GM19351 (cell line): ENCODE results near the gene PPP1R7.

ENCODE experiments used
- ATAC-seq: cut with Tn5 transposase; IDR thresholded peaks from one replicate; pipeline ENCODE4 v1.9.1; 2021; ENCODE audit warnings: mild to moderate bottlenecking, moderate library complexity; ENCODE audit not compliant: unreplicated experiment

The PPP1R7 gene

GRCh38 chr2:241207641-241208040 lies 57.4 kb downstream of the PPP1R7 start:
- ATAC-seq = no peak

GRCh38 chr2:241208058-241208457 lies 57.8 kb downstream of the PPP1R7 start:
- no peak for ATAC-seq

DNA sequence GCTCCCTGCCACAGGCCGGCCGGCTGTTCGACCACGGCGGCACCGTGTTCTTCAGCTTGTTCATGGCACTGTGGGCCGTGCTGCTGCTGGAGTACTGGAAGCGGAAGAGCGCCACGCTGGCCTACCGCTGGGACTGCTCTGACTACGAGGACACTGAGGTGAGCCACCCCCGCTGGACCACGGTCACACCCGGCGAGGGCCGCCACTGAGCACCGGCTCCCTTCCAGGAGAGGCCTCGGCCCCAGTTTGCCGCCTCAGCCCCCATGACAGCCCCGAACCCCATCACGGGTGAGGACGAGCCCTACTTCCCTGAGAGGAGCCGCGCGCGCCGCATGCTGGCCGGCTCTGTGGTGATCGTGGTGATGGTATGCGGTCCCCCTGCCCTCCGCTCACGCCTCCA lies 59.0 kb downstream of the PPP1R7 start:
- ATAC-seq = no peak

- no peak for ATAC-seq
Observed at GRCh38 chr2:241211276-241211675, 61.0 kb downstream of the PPP1R7 start.

GRCh38 chr2:241213041-241213440 lies 62.8 kb downstream of the PPP1R7 start:
- ATAC-seq = no peak

- ATAC-seq = no peak
Observed at GRCh38 chr2:241213567-241213966, 63.3 kb downstream of the PPP1R7 start.

- ATAC-seq = no peak
Observed at GRCh38 chr2:241214209-241214608, 63.9 kb downstream of the PPP1R7 start.

DNA sequence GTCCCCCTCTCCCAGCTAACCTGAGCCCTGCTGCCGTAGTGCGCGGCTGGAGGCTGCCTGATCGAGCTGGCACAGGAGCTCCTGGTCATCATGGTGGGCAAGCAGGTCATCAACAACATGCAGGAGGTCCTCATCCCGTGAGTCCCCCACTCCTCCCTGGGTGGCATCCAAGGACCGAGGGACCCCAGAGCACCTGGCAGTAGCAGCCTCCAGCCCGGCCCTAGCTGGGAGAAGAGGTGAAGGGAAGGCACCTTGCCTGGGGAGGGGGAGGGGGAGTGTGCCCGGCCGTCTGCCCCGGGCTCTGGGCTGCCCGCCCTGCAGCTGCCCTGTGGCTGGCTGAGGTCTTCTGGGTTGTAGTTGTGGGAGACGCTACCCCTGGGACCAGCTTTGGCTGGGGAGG lies 64.5 kb downstream of the PPP1R7 start:
- ATAC-seq = no peak

- ATAC-seq = no peak
Observed at GRCh38 chr2:241215421-241215820, 65.2 kb downstream of the PPP1R7 start.

DNA sequence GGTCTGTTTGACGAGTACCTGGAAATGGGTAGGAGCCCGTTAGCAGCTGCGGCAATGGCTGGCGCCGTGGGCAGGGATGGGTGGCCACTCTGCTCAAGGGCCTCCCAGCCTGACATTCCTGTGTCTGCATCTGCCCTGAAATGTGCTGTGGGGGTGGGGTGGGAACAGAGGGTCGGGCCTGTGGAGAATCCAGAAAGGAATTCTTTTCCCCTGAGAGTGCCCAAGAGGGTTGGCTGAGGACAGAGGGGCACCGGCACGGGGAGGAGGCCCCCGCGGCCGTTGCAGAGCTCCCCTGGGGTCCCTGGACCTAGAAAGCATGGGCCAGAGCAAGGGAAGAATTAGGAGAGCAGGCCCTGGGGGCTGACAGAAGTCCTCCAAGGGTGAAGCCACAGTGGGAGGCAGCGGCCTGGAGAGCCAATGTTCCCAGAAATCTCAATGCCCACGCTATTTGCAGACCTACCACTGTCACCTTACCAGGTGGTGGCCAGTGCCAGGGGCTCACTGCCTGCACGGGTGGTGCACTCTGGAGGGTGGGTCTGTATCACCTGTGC lies 66.0 kb downstream of the PPP1R7 start:
- no peak for ATAC-seq

GRCh38 chr2:241217320-241218031 lies 67.2 kb downstream of the PPP1R7 start:
- peak; percentile 50 for ATAC-seq

- ATAC-seq = no peak
Observed at GRCh38 chr2:241218131-241219029, 68.1 kb downstream of the PPP1R7 start.

DNA sequence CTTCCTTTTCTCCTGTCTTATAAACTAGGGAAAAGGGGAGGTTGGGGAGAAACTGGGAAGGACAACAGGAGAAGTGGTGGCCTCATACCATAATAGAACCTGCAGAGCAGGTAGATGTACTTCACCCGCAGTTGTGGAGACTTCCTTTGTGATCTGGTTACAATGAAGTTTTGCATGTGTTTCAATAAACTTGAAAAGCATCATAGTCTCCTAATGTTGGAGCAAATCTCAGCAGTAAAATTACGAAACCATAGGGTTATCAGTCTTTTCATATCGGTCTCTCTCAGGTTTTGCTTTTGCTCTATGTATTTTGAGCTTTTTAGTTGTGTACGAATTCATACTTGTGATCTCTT lies 68.7 kb downstream of the PPP1R7 start:
- no peak for ATAC-seq

GRCh38 chr2:241219856-241220356 lies 69.6 kb downstream of the PPP1R7 start:
- ATAC-seq = no peak

GRCh38 chr2:241223211-241224017 lies 73.1 kb downstream of the PPP1R7 start:
- ATAC-seq = no peak

DNA sequence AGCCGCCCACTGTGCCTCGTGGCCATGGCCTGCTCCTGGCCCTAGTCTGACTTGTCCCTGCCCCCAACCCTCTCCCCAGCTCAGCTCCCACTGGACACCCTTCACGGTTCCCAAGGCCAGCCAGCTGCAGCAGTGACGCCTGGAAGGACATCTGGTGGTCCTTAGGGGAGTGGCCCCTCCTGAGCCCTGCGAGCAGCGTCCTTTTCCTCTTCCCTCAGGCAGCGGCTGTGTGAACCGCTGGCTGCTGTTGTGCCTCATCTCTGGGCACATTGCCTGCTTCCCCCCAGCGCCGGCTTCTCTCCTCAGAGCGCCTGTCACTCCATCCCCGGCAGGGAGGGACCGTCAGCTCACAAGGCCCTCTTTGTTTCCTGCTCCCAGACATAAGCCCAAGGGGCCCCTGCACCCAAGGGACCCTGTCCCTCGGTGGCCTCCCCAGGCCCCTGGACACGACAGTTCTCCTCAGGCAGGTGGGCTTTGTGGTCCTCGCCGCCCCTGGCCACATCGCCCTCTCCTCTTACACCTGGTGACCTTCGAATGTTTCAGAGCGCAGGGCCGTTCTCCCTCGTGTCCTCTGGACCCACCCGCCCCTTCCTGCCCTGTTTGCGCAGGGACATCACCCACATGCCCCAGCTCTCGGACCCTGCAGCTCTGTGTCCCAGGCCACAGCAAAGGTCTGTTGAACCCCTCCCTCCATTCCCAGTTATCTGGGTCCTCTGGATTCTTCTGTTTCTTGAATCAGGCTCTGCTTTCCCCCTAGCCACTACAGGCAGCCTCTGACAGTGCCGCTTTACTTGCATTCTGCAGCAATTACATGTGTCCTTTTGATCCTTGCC lies 74.0 kb downstream of the PPP1R7 start:
- ATAC-seq = no peak

GRCh38 chr2:241224851-241225438 lies 74.7 kb downstream of the PPP1R7 start:
- ATAC-seq = no peak

GRCh38 chr2:241225545-241225944 lies 75.3 kb downstream of the PPP1R7 start:
- ATAC-seq = no peak

DNA sequence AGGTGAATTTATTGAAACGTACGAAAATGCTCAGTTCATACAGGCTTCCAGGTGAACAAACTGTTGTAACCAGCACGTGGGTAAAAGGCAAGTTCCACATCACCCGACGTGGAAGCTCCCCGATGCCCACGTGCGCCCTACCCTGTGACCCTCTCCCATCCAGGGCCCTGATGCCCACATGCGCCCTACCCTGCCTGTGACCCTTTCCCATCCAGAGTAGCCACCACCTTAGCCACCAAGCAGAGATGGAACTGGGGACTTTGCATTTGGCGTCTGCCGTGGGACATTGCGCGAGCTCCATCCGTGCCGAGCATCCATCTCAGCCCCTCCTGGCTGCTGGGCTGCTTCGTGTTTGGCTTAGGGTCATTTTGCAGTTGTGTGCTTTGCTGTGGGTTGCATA lies 75.7 kb downstream of the PPP1R7 start:
- ATAC-seq = no peak
